Effector memory CD4-positive, alpha-beta T cell (primary cell): ENCODE results near the gene SPAG16.
"Not testable (repeated sequence)": the region's sequence is repeated elsewhere in the genome, so short reads cannot be mapped to it uniquely, and the experiment has no call there.

Source experiments
- DNase-seq, 3 donors: peaks; one replicate each; pipeline ENCODE4 v3.0.0-alpha.2; 2020
- H3K27ac ChIP-seq: 2 replicates; pipeline ENCODE4 v1.7.0; 2013; ENCODE audit warnings: mild to moderate bottlenecking, low read length, moderate library complexity; ENCODE audit not compliant: insufficient read depth, poor library complexity, severe bottlenecking
- H3K27me3 ChIP-seq: replicated peaks from 2 replicates; pipeline ENCODE4 v1.7.0; 2013; ENCODE audit warnings: mild to moderate bottlenecking, low read length; ENCODE audit not compliant: insufficient read depth, control insufficient read depth, poor library complexity, severe bottlenecking
- H3K36me3 ChIP-seq: 2 replicates; pipeline ENCODE4 v1.7.0; 2013; ENCODE audit warnings: mild to moderate bottlenecking, low read length, moderate library complexity; ENCODE audit not compliant: control insufficient read depth, insufficient read depth
- H3K4me1 ChIP-seq: 2 replicates; pipeline ENCODE4 v1.7.0; 2013; ENCODE audit warnings: low read length, mild to moderate bottlenecking; ENCODE audit not compliant: control insufficient read depth, insufficient read depth, poor library complexity, severe bottlenecking
- H3K4me3 ChIP-seq: 2 replicates; pipeline ENCODE4 v1.7.0; 2013; ENCODE audit warnings: low read length, low read depth, mild to moderate bottlenecking; ENCODE audit not compliant: insufficient read depth, poor library complexity, severe bottlenecking
- H3K9me3 ChIP-seq: 2 replicates; pipeline ENCODE4 v1.7.0; 2013; ENCODE audit warnings: mild to moderate bottlenecking, low read length, moderate library complexity; ENCODE audit not compliant: control insufficient read depth

Gene SPAG16

GRCh38 chr2:213678437-213679218 lies 394.4 kb downstream of the SPAG16 start:
- DNase-seq, result no peak
- Histone ChIP-seq H3K27me3 (no peaks in the 10 kb centered on the region), H3K4me3 (no peak overlapping the region), H3K36me3 (no peaks in the 10 kb centered on the region), H3K9me3 (no peaks in the 10 kb centered on the region), H3K27ac (no peak overlapping the region), H3K4me1 (no peaks in the 10 kb centered on the region)

- Histone ChIP-seq H3K4me1 (no peaks in the 10 kb centered on the region), H3K4me3 (no peak overlapping the region), H3K27ac (no peak overlapping the region), H3K27me3 (no peaks in the 10 kb centered on the region), H3K9me3 (no peaks in the 10 kb centered on the region), H3K36me3 (no peaks in the 10 kb centered on the region)
- no peak for DNase-seq
These were observed 395.6 kb downstream of the SPAG16 start for GRCh38 chr2:213679894-213680293.

GRCh38 chr2:213682276-213682675 lies 398.0 kb downstream of the SPAG16 start:
- Histone ChIP-seq H3K36me3 (no peaks in the 10 kb centered on the region), H3K9me3 (no peaks in the 10 kb centered on the region), H3K4me3 (no peak overlapping the region), H3K27ac (no peak overlapping the region), H3K4me1 (no peaks in the 10 kb centered on the region), H3K27me3 (no peaks in the 10 kb centered on the region)
- DNase-seq, result no peak

GRCh38 chr2:213688133-213688532 lies 403.9 kb downstream of the SPAG16 start:
- no peak overlapping the region for H3K27ac ChIP-seq
- DNase-seq, result no peak
- no peak overlapping the region for H3K4me3 ChIP-seq
- H3K27me3 ChIP-seq, result no peaks in the 10 kb centered on the region
- H3K36me3 ChIP-seq, result no peaks in the 10 kb centered on the region
- no peaks in the 10 kb centered on the region for H3K9me3 ChIP-seq
- H3K4me1 ChIP-seq, result no peaks in the 10 kb centered on the region

- H3K4me1 ChIP-seq, H3K36me3 ChIP-seq, H3K4me3 ChIP-seq, H3K9me3 ChIP-seq, DNase-seq, H3K27me3 ChIP-seq, H3K27ac ChIP-seq: not testable (repeated sequence)
These were observed 404.6 kb downstream of the SPAG16 start for GRCh38 chr2:213688825-213689224.

GRCh38 chr2:213689585-213689984 lies 405.3 kb downstream of the SPAG16 start:
- Histone ChIP-seq H3K27me3 (no peaks in the 10 kb centered on the region), H3K36me3 (no peaks in the 10 kb centered on the region), H3K27ac (no peak overlapping the region), H3K4me1 (no peaks in the 10 kb centered on the region), H3K9me3 (no peaks in the 10 kb centered on the region), H3K4me3 (no peak overlapping the region)
- no peak for DNase-seq

GRCh38 chr2:213691351-213691750 lies 407.1 kb downstream of the SPAG16 start:
- Histone ChIP-seq H3K4me1 (no peaks in the 10 kb centered on the region), H3K4me3 (no peak overlapping the region)

GRCh38 chr2:213696442-213696841 lies 412.2 kb downstream of the SPAG16 start:
- Histone ChIP-seq H3K27me3 (no peaks in the 10 kb centered on the region), H3K27ac (no peak overlapping the region), H3K4me1 (no peaks in the 10 kb centered on the region), H3K9me3 (no peaks in the 10 kb centered on the region), H3K36me3 (no peaks in the 10 kb centered on the region), H3K4me3 (no peak overlapping the region)
- DNase-seq, result no peak

More at GRCh38 chr2:213691351-213691750, 407.1 kb downstream of the SPAG16 start:
- Histone ChIP-seq H3K27me3 (no peaks in the 10 kb centered on the region), H3K27ac (no peak overlapping the region), H3K36me3 (no peaks in the 10 kb centered on the region), H3K9me3 (no peaks in the 10 kb centered on the region)
- DNase-seq, result no peak

GRCh38 chr2:213701365-213701764 lies 417.1 kb downstream of the SPAG16 start:
- not testable (repeated sequence) for H3K36me3 ChIP-seq, H3K27ac ChIP-seq, H3K9me3 ChIP-seq, DNase-seq, H3K4me1 ChIP-seq, H3K27me3 ChIP-seq, H3K4me3 ChIP-seq

GRCh38 chr2:213703406-213704098 lies 419.3 kb downstream of the SPAG16 start:
- H3K4me1 ChIP-seq, result no peaks in the 10 kb centered on the region
- no peaks in the 10 kb centered on the region for H3K27me3 ChIP-seq
- DNase-seq, result no peak
- H3K36me3 ChIP-seq, result no peaks in the 10 kb centered on the region
- H3K27ac ChIP-seq, result no peak overlapping the region
- H3K4me3 ChIP-seq, result no peak overlapping the region
- no peaks in the 10 kb centered on the region for H3K9me3 ChIP-seq
